ENCODE results near the gene PRDM16.

GRCh38 chr1:3441880-3442279 lies 372.9 kb downstream of the PRDM16 start:
- TF ChIP-seq CTCF (IDR thresholded peaks at IDR 0.05) (no peak), EP300 (IDR thresholded peaks at IDR 0.05) (no peak)
